Measurements from ENCODE around the gene RHNO1.

DNA sequence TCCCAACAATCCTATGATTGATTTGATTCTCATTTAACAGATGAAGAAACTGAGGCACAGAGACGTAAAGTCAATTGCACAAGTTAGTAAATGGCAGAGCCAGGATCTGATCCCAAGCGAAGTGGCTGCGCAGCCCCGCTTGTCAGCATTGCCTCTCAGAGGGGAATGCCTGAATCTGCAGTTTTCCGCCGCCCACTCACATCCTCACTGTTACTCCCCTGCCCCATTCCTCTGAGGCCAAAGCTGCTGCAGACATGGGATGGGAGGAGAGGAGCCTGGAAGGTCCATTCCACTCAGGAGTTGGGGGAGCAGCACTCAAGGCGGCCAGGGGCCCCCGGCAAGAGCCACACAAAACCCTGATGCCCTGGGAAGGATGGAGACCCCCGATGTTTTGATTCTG is 43.2 kb upstream of the RHNO1 start:
- no peak for TF ChIP-seq POLR2A (IDR thresholded peaks at IDR 0.05; ENCODE audit: low read depth, low read length)
- TF ChIP-seq, protein P1, sequence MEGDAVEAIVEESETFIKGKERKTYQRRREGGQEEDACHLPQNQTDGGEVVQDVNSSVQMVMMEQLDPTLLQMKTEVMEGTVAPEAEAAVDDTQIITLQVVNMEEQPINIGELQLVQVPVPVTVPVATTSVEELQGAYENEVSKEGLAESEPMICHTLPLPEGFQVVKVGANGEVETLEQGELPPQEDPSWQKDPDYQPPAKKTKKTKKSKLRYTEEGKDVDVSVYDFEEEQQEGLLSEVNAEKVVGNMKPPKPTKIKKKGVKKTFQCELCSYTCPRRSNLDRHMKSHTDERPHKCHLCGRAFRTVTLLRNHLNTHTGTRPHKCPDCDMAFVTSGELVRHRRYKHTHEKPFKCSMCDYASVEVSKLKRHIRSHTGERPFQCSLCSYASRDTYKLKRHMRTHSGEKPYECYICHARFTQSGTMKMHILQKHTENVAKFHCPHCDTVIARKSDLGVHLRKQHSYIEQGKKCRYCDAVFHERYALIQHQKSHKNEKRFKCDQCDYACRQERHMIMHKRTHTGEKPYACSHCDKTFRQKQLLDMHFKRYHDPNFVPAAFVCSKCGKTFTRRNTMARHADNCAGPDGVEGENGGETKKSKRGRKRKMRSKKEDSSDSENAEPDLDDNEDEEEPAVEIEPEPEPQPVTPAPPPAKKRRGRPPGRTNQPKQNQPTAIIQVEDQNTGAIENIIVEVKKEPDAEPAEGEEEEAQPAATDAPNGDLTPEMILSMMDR (IDR thresholded peaks at IDR 0.05; ENCODE audit: extremely low read depth in 1 of 2, insufficient read depth in 1 of 2, low read depth in 1 of 2, low read length in 2 of 2): no peak
- no peak for TF ChIP-seq POLR2AphosphoS5 (IDR thresholded peaks at IDR 0.05; ENCODE audit: insufficient read depth, low read depth, low read length)
- TF ChIP-seq, protein P2, sequence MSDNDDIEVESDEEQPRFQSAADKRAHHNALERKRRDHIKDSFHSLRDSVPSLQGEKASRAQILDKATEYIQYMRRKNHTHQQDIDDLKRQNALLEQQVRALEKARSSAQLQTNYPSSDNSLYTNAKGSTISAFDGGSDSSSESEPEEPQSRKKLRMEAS (IDR thresholded peaks at IDR 0.05; ENCODE audit: insufficient read depth, insufficient read length): no peak
- TF ChIP-seq EZH2 (IDR thresholded peaks at IDR 0.05; ENCODE audit: borderline replicate concordance, low read depth, low read length, severe bottlenecking): no peak
- no peak for TF ChIP-seq MYC (IDR thresholded peaks at IDR 0.05; ENCODE audit: low read depth, low read length)
- TF ChIP-seq JUN (IDR thresholded peaks at IDR 0.05; ENCODE audit: borderline replicate concordance, insufficient read depth, insufficient read length, low read depth): no peak

Measured in endothelial cell of umbilical vein (primary cell).